SK-N-MC (cell line): ENCODE measurements around the gene ESPNL.

ENCODE experiments used
- EZH2 ChIP-seq: fragments of 200-600 bp; sonication (generic); IDR thresholded peaks from one replicate; pipeline ENCODE4 v1.6.1; 2017; ENCODE audit warnings: antibody characterized with exemption
- POLR2AphosphoS5 ChIP-seq: IDR thresholded peaks from 2 replicates; pipeline ENCODE4 v1.6.1; 2012; ENCODE audit warnings: mild to moderate bottlenecking, low read depth, low read length, borderline replicate concordance

- TF ChIP-seq EZH2 = no peak
- no peak for TF ChIP-seq POLR2AphosphoS5
Observed at GRCh38 chr2:238083919-238084318, 16.2 kb upstream of the ESPNL start.
